HG03280 (cell line): ENCODE measurements around the gene COMMD6.
"Not testable (repeated sequence)": the region's sequence is repeated elsewhere in the genome, so short reads cannot be mapped to it uniquely, and the experiment has no call there.

ENCODE experiments used
- ATAC-seq: cut with Tn5 transposase; IDR thresholded peaks from one replicate; pipeline ENCODE4 v1.9.1; 2021; ENCODE audit warnings: mild to moderate bottlenecking, moderate library complexity; ENCODE audit not compliant: unreplicated experiment

COMMD6 gene

DNA sequence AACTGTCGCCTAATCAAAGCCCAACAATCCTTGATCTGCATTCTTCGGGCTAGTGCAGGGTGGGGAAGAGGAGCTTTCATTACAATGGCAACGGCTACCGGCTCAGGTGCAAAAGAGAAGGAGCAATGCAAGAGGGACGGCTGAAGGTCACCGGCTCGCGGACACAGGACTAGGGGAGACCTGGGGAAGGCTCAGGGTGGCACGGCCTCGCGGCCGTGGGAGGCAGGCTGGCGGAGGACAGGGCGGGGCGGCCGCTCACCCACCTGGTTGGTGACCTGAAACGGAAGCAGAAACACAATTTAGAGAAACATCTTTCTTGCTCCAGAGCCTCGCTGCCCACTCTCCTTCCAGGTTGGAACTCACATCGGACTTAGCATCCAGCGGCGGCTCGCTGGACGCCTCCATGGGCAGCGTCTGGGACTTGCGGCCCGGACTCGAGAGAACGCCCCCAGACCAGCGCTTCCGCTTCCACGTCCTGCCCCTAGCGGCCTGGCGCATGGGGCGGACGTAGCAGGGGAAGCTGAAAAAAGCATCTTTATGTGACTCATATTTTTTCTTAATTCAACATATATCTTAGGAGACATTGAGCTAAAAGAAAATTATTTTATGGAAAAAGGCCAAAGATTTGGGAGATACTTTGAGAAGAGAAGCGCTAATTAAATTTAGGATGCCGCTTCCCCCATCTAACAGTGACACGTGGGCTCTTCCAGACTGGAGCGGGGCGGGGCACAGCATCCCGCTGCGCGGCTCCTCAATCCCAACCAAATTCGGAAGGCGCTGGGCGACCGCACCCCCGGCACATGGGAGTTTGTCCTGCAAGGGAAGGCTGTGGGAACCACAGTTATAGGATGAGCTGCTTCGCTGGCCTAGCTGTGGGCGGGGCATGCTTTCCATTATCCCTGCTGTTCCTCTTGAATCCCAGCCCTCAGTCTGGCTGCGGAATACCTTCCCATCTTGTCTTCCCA lies at the start of gene COMMD6:
Gene COMMD6, minus strand, starts transcription at position 441 of the 965 bp plus-strand sequence. Its CDS starts 36 bp downstream, at position 405.
- peak; percentile 98 for ATAC-seq

DNA sequence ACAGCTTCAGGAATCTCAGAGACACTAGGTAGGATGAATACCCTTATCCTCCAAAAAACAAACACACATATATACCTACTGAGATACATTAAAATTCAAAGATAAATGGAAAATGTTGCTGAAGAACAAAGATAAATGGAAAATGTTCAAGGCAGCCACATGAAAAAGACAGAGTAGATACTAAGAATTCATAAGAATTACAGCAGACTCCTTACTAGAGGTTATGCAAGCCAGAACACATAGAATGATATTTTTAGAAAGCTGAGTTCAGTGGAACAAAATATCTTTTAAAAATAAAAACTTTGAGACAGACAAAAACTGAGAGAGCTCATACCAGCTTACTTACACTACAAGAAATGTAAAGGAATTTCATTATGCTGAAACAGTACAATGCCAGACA lies 47.5 kb upstream of the COMMD6 start:
- no peak for ATAC-seq

DNA sequence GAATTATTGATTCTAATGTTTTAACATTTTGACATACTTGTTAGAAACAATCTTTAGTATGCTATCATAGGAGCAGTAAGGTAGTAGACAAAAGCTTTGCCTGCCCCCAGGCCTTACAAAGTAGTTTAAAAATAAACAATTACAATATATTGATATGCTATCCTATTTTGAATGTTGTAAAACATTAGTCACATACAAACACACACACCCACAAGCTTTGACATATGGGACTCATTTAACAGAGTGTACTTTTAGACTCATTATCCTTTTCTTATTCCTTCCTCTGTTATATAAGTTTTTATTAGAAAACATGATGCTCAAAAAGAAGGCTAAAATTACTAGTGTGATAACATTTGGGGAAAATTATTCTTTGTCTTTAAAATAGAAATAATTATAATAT lies 45.5 kb upstream of the COMMD6 start:
- no peak for ATAC-seq

DNA sequence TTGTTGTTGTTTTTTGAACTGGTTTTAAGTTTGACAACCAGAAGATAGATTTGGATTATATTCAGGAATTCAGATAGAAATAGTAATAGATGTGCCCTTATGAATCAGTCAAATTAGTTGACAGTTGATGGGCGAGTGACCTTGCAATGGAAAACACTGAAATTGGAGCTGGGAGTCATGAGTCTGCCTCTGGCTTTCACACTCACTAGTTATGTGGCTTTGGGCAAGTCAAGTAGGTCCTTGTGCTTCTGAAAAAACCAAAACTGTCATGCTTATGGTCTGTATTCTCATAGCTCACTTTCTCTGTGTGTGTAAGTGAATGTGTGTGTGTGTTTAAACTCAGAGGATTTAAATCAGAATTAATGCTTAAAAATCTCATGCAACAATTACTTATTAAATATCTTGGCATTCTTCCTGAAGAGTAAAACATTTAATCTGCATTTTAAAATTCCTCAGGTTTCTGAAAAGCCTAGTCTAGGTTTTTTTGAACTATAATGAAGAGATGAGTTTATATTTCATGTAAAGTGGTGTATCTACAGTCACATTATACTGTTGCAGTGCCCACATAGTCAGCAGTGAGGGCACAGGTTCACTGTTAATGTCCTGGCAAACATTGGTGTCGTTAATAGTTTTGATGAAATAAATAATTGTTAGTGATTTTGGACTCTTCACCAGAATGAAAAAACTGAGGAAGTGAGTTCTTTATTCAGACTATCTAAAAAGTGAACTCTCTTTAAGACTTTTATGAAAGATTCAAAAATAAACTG lies 44.4 kb upstream of the COMMD6 start:
- ATAC-seq = no peak

DNA sequence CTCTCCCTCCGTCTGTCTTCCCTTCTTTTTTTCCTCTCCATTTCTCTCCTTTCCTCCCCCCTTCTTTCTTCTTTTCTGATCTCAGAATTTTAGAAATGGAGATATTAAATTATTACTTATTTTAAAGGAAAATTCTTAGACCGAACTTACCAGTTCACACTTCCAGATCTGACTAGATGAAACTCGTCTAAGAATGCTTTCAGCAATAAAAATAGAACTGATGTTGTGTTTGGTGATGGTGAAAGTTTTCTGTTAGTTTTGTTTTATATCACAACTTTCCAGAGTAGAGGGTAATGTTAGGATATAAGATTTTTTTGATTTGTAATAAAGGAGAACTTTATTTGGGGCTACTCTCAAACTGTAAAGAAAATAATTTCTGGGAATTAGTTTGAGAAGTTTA lies 41.9 kb upstream of the COMMD6 start:
- ATAC-seq = no peak

DNA sequence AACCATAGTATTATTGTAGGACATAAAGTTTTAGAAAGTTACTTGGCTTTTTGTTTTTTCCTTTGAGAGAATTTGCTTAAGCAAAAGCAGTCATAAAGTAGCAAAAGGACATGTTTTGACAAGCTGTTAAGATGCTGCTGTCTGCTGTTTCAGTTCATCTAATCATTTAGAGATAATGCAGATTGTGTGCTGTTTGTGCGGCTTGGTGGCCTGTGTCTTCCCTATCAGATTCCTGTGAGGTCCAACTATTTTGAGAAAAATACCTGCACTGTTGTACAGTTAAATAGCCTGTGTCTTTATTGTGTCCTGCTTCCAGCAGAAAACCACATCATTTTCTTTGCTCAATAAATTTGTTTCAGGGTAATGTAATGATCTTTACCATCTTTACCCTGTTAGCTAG lies 31.9 kb upstream of the COMMD6 start:
- no peak for ATAC-seq

DNA sequence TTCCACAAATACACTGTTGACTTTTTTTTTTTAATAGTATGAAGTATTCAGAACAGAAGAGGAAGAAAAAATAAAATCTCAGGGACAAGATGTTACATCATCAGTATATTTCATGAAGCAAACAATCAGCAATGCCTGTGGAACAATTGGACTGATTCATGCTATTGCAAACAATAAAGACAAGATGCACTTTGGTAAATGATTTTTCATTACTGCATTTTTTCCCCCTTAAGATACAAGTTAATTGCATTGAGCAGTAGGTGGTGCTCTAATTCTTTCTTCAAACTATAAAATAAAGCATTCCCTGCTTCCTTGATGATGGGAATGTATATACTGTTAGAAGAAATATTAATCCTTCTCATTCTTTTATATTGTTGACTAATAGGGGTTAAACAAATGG lies 29.0 kb upstream of the COMMD6 start:
- ATAC-seq = no peak

DNA sequence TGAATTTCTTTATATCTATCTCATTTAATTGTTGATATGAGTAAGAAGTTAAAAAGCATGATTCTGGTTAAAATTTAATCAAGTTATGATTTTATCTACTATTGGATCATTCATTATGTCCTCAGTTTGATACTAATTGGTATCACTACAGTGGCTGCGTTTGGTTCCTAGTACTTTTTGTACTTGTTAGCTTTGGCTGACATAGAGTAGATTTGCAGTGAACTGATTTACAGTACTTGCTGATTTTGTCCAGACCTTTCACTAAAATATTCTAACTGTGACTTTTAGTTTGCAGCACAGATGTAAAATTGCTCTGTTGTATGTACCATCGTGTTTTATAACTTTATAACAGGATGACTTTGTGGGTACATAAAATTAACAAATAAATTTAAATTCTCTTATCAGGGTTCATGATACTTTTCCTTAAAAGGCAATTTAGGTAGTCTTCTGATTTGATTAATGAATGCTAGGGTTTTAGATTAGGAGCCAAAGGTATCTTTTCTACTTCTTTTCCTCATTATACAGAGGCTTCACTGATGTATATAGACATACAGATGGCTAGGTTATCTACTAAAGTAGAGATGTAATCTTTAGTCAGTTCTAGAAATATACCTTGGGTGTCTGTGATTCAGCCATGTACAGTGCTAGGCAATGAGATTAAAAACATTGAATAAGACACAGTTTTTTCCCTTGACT lies 20.7 kb upstream of the COMMD6 start:
- ATAC-seq = no peak

DNA sequence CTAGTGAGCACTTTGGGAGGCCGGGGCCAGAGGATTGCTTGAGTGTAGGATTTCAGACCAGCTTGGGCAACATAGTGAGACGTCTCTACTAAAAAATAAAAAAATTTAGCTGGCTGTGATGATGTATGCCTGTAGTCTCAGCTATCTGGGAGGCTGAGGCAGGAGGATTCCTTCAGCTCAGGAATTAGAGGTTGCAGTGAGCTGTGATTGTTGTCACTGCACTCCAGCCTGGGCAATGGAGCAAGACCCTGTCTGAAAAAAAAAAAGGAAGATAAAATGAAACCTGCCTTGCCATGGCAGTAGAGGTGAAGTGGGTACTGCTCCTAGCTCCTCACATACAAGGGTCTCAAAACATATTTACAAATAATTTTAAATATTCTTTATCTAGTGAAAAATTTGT lies 19.3 kb upstream of the COMMD6 start:
- no peak for ATAC-seq

DNA sequence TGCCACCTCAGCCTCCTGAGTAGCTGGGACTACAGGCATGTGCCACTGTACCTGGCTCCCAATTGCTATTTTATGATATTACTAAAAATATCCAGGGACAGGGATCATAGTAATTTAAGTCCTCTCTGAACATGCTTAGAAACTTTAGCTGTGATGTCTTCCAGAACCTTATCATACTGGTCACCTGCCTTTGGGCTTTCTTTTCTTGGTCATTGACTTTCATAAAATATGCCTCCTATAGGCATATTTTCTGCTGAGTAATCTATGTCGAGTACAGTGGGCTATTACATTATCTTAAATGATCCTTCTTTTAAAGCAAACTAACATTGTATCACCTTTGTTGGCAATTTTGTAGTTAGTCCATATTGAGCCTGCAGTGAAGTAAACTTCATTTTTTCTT lies 18.2 kb upstream of the COMMD6 start:
- ATAC-seq = no peak

DNA sequence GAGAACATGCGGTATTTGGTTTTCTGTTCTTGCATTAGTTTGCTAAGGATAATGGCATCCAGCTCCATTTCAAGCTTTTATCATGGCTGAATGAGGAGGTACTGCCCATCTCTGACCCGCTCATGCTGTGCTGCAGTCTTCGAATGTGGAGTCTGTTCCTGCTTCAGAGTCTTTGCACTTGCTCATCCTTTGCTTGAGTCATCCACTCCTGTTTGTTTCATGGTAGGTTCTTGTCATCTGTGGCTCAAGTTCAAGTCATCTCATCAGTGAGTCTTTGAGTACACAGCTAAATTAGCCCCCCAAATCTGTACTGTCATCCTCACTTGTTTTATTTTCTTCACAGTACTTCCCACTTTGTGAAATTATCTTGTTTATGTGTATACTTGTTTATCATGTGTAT lies 17.3 kb upstream of the COMMD6 start:
- no peak for ATAC-seq

DNA sequence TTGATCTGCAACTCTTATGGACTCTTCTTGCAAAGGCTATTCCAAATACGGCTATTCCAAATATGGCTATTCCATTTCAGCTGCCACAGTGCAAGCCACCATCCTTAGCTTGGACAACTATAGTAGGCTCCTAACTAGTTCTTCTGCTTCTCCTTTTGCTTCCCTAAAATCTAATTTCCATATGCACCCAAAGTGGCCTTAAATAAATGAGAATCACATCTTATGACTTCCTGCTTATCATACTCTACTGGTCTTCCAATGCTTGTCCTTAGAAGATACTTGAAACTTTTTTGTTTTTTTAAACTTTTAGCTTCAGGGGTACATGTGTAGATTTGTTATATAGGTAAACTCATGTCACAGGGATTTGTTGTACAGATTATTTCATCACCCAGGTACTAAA lies 16.8 kb upstream of the COMMD6 start:
- ATAC-seq = no peak

DNA sequence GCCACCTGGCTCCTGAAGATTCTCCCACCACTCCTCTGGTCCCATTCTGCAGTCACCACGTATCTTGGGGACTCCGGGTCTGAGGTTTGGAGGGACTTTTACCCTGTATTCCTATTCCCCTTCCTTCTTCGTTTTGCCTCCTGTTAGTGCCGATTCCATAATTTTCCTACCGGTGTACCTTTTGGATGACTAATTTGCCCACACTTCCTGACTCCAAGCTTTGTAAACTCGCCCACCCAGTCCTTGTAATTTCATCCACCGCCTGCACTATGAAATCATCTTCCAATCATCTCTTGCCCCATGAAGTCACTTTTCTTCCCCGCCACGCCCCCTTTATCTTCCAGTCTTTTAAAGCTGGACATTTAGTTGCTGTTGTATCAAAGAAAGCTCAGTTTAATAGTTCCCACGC lies 12.5 kb upstream of the COMMD6 start:
- ATAC-seq = peak; percentile 5

DNA sequence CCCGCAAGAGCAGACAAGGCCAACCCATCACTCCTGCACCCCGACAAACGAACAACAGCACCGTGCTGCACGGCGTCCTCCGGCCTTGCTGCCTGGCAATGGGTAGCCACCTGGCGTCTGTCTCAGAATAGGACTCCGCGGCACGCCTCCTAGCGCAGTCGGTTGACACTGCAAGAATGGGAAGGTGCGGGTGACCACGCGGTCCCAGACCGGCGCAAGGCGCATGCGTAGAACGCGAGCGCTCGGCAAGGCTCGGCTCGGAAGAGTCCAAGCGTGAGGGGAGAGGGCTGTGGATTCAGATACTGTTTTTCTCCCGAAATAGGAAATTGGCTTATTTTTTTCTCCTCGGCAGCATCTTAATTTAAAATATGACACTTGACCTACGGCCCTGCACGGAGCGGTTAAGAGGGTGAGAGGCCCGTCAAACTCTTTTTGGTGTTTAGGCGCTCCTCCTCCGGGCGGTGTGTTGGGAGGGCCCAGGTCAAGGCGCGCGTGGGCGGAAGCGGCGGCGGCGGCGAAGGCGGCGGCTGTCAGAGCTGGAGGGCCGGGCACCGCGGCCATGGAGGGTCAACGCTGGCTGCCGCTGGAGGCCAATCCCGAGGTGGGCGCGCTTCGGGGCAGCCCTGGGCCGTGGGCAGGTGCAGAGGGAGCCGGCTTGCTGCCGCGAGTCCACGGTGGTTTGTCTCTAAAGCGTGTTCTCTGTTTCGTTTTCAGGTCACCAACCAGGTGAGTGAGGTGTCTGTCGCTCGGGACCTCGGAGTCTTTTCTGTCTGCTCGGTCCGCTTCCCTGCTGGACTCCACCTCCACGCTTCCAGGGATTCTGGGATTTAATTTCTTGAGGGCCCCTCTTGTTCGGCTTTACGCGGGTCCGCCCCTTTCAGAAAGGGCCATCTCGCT lies 11.9 kb upstream of the COMMD6 start, which contains the start of gene UCHL3:
Gene UCHL3, plus strand, starts transcription at position 530 of the 897 bp plus-strand sequence. Its CDS starts 30 bp downstream, at position 560.
- peak; percentile 98 for ATAC-seq

DNA sequence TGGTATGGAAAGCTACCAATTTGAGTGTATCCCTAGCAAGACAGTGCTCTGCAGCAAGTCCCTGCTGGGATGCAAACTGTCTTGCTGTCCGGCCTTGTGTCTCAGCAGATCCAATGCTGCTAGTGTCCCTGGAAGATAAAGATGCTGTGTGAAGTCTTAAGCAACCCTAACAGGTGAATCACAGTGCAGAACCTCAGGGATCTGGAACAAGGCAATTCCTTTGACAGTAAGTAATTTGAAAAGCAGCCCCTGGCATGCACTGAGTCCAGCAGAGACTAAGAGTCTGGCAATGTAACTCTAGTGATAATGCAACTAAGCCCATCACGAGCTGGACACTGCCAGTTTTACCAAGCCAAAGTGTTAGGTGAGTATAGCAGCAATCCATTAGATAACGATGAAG lies 10.3 kb upstream of the COMMD6 start:
- ATAC-seq = no peak

DNA sequence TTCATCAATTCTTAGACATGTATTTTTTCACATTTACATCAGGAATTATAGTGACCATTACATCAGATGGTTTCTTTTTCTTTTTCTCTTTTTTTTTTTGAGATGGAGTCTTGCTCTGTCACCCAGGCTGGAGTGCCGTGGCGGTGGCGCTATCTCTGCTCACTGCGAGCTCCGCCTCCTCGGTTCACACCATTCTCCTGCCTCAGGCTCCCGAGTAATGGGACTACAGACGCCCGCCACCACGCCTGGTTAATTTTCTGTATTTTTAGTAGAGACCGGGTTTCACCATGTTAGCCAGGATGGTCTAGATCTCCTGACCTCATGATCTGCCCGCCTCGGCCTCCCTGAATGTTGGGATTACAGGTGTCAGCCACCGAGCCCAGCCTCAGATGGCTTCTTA lies 7.7 kb upstream of the COMMD6 start:
- ATAC-seq = not testable (repeated sequence)

DNA sequence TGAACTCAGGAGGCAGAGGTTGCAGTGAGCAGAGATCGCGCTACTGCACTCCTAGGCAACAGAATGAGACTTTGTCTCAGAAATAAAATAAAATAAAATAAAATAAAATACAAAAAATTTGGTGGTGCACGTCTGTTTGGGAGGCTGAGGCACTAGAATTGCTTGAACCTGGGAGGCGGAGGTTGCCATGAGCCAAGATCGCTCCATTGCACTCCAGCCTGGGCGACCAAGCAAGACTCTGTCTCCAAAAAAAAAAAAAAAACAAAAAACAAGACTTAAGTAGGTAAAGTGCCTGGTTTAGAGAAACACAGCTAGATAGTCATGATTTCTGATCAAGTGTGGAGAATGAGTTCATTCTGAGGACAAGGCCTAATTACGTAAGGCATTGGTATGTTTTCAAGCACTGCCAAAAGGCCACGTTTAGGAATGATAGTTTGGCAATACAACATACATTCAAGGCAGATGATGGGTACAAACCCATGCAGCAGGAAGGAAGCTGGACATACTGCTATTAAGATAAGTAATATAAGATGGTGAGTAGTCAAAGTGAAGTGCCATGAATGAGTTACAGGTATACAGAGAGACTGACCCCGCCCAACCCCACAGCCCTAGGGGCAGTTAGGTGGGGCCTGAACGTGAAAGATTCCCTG lies 7.2 kb upstream of the COMMD6 start:
- no peak for ATAC-seq

DNA sequence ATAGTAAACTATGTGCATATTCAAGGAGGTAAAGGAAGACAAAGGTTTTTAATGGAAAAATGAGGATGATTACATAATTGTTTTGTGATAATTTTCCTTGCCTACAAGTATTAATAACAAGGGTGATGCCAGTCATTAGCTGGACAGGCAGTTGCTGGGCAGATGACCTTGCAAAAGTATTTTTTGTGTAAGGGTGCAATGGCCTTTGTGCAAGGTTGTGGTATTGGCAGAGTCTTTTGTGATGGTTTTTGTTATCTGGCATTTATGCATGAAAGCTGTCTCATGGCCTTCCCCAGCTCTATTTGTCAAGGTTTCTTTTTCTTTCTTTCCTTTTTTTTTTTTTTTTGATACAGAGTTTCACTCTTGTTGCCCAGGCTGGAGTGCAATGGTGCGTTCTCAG lies 4.3 kb upstream of the COMMD6 start:
- no peak for ATAC-seq

DNA sequence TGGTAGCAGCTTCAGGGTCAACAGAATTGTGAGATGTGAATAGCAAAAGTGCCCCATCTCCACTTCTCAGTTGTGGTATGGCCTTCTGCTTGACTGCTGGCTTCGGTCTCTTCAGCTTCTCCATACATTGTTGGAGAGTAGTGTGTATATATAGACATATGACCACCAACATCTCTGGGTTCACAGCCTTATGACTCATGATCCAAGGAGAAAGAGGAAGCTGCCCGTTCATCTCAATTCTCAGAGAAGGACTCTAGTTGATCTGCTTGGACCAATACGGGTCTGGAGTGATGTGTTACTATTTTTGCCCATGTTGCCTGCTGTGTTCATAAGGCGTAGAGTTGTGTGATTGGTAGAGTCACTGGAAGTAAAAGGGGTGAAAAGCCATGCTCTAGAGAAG lies 3.6 kb upstream of the COMMD6 start:
- ATAC-seq = no peak

DNA sequence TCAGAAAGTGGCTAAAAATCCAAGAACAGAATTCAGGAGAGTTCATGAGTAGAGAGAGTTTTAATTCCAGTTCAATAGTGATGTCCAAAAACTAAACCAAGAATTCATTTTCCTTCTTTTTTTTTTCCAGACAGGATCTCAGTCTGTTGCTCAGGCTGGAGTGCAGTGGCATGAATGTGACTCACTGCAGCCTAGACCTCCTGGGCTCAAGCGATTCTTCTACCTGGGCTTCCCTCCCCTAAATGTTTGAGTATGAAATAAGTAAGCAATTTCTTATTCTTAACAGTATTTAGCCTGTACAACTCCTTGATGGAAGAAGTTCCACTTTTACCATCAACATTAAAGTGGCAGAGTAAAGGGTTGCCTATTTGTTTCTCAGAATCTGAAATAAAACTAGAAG lies 3.8 kb downstream of the COMMD6 start:
- no peak for ATAC-seq
